Type B pancreatic cell (in vitro differentiated cells): ENCODE results near the gene SZT2. TPM values are rescaled to one million over a fixed set of nuclear protein-coding genes. Genes with fewer than 3 reads are reported as not detected.
"Not testable (repeated sequence)": the region's sequence is repeated elsewhere in the genome, so short reads cannot be mapped to it uniquely, and the experiment has no call there.

Experiments
- DNase-seq: peaks from one replicate; pipeline ENCODE4 v3.0.0; 2021; ENCODE audit warnings: mixed read lengths; ENCODE audit not compliant: unreplicated experiment; ENCODE audit errors: extremely low spot score
- H3K27ac Mint-ChIP-seq: 2 replicates; pipeline ENCODE4 v1.8.0; 2021; ENCODE audit warnings: mild to moderate bottlenecking, mixed read lengths
- H3K27me3 Mint-ChIP-seq: 2 replicates; pipeline ENCODE4 v1.8.0; 2021; ENCODE audit warnings: mixed read lengths
- H3K36me3 Mint-ChIP-seq: 2 replicates; pipeline ENCODE4 v1.8.0; 2021; ENCODE audit warnings: mixed read lengths
- H3K4me1 Mint-ChIP-seq: one replicate; pipeline ENCODE4 v1.8.0; 2021; ENCODE audit warnings: mixed read lengths; ENCODE audit not compliant: unreplicated experiment
- H3K4me3 Mint-ChIP-seq: 2 replicates; pipeline ENCODE4 v1.8.0; 2021; ENCODE audit warnings: mild to moderate bottlenecking, mixed read lengths
- H3K9me3 Mint-ChIP-seq: 2 replicates; pipeline ENCODE4 v1.8.0; 2021; ENCODE audit warnings: mixed read lengths
- total RNA-seq: library from RNA; stranded (reverse); gene quantifications from 2 replicates; pipeline ENCODE4 v1.2.1, GENCODE V29; 2021; ENCODE audit warnings: low replicate concordance
- TF ChIP-seq, protein P1 (sequence below): fragments of 200-600 bp; sonication (generic); conservative IDR thresholded peaks from 2 replicates; pipeline ENCODE4 v1.5.0; 2021; ENCODE audit warnings: antibody characterized with exemption, mild to moderate bottlenecking

The SZT2 gene
- total RNA-seq, 1 donor from 2014 or later = 65.7 TPM

- peaks cover 9% of the 10 kb centered on the region for H3K4me1 Mint-ChIP-seq
- no peaks in the 10 kb centered on the region for H3K27me3 Mint-ChIP-seq
- no peak overlapping the region for H3K4me3 Mint-ChIP-seq
- DNase-seq = no peak
- TF ChIP-seq, protein P1, sequence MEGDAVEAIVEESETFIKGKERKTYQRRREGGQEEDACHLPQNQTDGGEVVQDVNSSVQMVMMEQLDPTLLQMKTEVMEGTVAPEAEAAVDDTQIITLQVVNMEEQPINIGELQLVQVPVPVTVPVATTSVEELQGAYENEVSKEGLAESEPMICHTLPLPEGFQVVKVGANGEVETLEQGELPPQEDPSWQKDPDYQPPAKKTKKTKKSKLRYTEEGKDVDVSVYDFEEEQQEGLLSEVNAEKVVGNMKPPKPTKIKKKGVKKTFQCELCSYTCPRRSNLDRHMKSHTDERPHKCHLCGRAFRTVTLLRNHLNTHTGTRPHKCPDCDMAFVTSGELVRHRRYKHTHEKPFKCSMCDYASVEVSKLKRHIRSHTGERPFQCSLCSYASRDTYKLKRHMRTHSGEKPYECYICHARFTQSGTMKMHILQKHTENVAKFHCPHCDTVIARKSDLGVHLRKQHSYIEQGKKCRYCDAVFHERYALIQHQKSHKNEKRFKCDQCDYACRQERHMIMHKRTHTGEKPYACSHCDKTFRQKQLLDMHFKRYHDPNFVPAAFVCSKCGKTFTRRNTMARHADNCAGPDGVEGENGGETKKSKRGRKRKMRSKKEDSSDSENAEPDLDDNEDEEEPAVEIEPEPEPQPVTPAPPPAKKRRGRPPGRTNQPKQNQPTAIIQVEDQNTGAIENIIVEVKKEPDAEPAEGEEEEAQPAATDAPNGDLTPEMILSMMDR = no peak
- H3K9me3 Mint-ChIP-seq = no peaks in the 10 kb centered on the region
- no peak overlapping the region for H3K27ac Mint-ChIP-seq
- peaks cover 39% of the 10 kb centered on the region for H3K36me3 Mint-ChIP-seq
These were observed 16.2 kb downstream of the SZT2 start for GRCh38 chr1:43405876-43406234.

DNA sequence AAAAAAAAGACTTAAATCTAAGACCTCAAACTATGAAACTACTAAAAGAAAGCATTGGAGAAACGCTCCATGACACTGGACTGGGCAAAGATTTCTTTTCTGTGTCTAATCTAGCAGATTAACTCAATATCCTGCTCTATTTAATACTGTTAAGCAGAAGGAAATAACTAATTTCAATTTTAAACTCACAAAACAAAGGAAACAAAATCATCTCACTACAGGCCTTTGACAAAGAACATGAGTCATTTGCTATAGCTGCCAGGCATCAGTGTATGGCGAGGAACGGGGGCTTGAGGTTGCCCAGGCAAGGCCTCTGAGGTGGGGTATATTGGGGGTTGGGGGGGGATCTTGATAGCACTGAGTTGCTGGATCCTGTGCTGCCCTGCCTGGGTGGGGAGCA, 20.9 kb downstream of the SZT2 start:
- no peak for DNase-seq
- Mint-ChIP-seq H3K4me1 (no peaks in the 10 kb centered on the region), H3K27me3 (no peaks in the 10 kb centered on the region)

GRCh38 chr1:43413426-43413825, 23.7 kb downstream of the SZT2 start:
- DNase-seq, H3K27me3 Mint-ChIP-seq, H3K4me1 Mint-ChIP-seq, H3K4me3 Mint-ChIP-seq, H3K9me3 Mint-ChIP-seq, H3K27ac Mint-ChIP-seq: not testable (repeated sequence)
- H3K36me3 Mint-ChIP-seq = peaks cover 20% of the 10 kb centered on the region

More for the DNA sequence above, 20.9 kb downstream of the SZT2 start:
- Mint-ChIP-seq H3K27ac (no peak overlapping the region), H3K36me3 (peaks cover 31% of the 10 kb centered on the region), H3K4me3 (no peak overlapping the region), H3K9me3 (no peaks in the 10 kb centered on the region)
- TF ChIP-seq, protein P1 = no peak

DNA sequence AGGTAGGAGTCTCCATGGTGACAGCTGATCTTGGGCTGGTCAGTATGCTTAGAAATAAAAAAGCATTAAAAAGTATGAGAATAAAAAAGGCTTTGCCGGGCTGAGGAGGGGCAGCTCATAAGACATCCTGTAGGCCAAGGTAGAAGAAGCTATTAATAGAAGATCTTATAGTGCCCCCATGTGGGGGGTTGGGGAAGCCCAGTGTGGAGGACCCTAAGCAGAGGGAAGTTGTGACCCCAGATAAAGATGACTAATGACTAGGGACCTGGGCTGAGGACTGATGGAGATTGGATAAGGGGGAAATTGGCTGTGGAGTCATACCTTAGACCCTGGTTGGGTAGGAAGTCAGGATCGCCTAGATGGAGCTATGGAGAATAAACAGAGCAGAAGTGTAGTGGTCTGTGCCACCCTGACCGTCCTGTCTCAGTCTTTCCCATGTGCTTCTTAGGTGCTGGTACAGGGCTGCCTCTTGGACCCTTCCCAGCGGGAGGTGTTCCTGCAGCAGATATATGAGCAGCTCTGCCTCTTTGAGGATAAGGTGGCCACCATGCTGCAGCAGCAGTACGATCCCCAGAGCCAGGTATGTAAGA, 25.0 kb downstream of the SZT2 start:
- DNase-seq = no peak
- TF ChIP-seq, protein P1 = peak; percentile 85
- no peaks in the 10 kb centered on the region for H3K4me1 Mint-ChIP-seq
- H3K9me3 Mint-ChIP-seq = no peaks in the 10 kb centered on the region
- no peaks in the 10 kb centered on the region for H3K27me3 Mint-ChIP-seq
- peaks cover 17% of the 10 kb centered on the region for H3K36me3 Mint-ChIP-seq
- no peak overlapping the region for H3K27ac Mint-ChIP-seq
- H3K4me3 Mint-ChIP-seq = no peak overlapping the region

DNA sequence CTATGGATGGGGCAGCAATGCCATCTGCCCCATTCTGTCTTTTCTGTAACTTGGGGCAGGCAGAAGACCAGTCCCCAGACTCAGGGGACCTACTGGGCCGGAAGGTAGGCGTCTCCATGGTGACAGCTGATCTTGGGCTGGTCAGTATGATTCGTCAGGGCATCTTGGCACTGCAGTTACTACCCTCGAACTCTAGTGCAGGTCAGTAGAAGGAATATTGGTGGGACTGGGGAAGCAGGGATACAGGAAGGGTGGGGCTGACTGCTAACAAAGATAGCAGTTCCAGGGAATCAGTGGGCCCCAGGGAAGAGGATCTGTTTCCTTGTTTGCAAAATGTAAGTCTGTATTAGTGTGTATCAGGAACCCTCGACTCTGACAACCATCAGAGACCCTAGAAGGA, 26.2 kb downstream of the SZT2 start:
- Mint-ChIP-seq H3K9me3 (no peaks in the 10 kb centered on the region), H3K27ac (no peak overlapping the region), H3K36me3 (peaks cover 14% of the 10 kb centered on the region), H3K4me3 (no peak overlapping the region), H3K4me1 (no peaks in the 10 kb centered on the region), H3K27me3 (no peaks in the 10 kb centered on the region)
- TF ChIP-seq, protein P1 = no peak
- no peak for DNase-seq

DNA sequence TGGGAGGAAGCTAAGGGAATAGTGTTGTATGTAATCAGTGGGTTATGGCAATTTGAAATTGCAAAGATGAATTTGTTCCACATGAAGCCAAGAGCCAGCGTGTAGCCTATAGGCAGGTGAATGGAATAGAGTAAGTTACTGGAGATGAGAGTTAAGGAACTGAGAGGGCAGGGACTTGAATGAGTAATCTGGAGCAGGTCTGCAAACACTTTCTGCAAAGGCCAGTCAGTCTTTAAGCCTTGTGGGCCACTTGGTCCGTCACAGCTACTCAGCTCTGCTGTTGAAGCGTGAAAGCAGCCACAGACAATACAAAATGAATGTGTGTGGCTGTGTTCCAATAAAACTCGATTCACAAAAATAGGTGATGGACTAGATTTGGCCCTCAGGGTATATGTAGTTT, 29.2 kb downstream of the SZT2 start:
- H3K4me1 Mint-ChIP-seq = no peaks in the 10 kb centered on the region
- H3K9me3 Mint-ChIP-seq = no peaks in the 10 kb centered on the region
- peaks cover 17% of the 10 kb centered on the region for H3K36me3 Mint-ChIP-seq
- TF ChIP-seq, protein P1 = no peak
- H3K4me3 Mint-ChIP-seq = no peak overlapping the region
- H3K27ac Mint-ChIP-seq = no peak overlapping the region
- DNase-seq = no peak
- H3K27me3 Mint-ChIP-seq = no peaks in the 10 kb centered on the region
